Measurements from ENCODE around the gene RXRB. TPM values are rescaled to one million over a fixed set of nuclear protein-coding genes. Genes with fewer than 3 reads are reported as not detected.
"Not testable (repeated sequence)": the region's sequence is repeated elsewhere in the genome, so short reads cannot be mapped to it uniquely, and the experiment has no call there.

Gene RXRB
- total RNA-seq: 21.4 TPM
- 41.6 TPM for polyA plus RNA-seq

DNA sequence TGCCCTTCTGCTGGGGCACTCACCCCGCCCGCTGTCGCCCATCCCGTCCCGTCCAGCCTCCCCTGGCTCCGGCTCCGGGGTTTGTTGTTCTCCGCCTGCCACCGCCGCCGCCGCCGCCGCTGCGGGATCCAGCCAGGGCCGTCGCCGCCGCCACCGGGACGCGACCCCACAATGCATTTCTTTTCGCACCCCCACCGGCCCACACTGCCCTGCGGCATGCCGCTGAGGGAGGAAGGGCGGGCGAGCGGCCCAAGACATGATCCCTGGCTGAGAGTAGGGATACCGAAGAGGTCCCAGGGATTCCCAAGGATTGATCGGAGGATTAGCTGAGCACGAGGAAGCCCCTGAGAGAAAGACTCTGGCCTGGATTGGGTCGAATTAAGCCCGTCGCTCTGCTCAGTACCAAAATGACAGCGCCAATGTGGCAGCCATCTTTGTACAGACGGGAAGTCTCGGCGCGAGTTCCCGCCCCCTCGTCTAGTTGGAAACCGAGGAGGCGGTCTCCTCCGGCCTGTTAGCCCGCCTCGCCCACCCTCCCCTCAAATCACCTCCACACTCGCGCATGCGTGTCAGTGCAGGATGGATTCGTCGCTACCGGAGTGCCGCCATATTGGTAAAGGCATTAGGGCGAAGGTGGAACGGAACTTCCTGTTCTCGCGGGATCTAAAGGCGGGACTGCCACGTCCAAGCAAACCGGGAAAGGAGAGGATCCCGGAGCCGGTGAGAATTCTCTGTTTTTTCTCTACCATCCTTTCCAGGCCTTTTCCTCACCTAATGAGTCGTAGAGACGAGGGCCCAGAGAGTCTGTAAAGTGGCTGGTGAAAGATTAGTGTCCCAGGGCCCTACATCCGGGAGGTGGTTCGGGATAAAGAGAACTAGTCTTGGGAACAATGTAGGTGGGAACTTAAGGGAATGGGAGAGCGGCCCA, at the start of gene RXRB, which contains the start of gene SLC39A7:
Gene RXRB, minus strand, starts transcription at position 447 of the 928 bp plus-strand sequence. Its CDS starts 189 bp downstream, at position 258.
Gene SLC39A7, plus strand, starts transcription at position 649 of the 928 bp plus-strand sequence. CDS start 379 bp downstream, outside the sequence.
- peaks cover 2% of the 10 kb centered on the region for H3K4me1 ChIP-seq (ENCODE audit: insufficient read depth)
- under 1% methylated on average over 68 of the region's 68 CpGs for WGBS
- no peaks in the 10 kb centered on the region for H3K36me3 ChIP-seq (ENCODE audit: insufficient read depth)

DNA sequence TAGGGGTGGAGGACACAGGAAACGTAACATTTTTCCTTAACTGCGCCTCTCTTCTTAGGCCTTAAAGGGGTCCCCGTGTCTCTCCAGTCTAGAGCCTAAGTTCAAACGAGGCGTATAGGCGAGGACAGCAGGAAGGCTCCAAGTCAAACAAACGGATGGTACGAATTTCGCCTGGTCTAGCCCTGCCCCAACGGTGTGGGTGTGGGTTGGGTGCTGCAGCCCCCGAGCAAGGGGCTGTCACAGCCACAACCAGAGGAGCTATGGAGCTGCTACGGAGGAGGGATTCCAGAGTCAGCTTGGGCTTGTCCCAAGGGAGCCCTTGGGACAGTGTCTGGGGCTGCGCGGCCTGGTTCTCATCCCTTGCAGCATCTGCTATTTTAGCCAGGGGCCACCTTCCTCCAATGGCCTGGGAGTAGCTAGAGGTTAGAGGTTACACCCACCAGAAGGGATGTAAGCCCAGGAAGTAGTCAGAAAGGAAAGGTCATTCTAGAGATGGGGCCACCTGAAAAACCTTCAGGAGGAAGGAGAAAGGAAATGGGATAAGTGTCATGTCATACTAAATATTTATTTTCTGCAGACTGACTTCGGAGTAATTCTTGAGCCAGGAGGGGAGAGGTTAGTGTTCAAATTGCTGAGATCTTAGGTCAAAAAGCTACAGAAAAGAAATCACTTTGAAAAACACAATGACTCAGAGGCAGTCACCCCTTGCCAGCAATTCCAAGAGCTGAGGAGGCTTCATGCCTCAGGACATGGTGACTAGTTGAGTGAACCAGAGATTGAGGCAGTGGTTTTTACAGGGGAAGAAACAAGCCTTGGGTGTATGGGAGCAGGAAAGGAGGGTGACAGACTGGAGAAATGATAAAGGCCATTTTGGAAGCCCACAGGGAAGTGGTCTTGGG, 49.5 kb upstream of the RXRB start:
- no peak for DNase-seq (ENCODE audit: extremely low spot score)
- 14% methylated on average over 15 of the region's 15 CpGs for WGBS
- H3K4me3 ChIP-seq (ENCODE audit: low read depth, low read length): peak overlapping the region; percentile 37
- no peaks in the 10 kb centered on the region for H3K36me3 ChIP-seq (ENCODE audit: insufficient read depth)
- H3K27ac ChIP-seq (ENCODE audit: low read depth): peak overlapping the region; percentile 80
- no peaks in the 10 kb centered on the region for H3K4me1 ChIP-seq (ENCODE audit: insufficient read depth)

More for the DNA sequence above, at the start of gene RXRB, which contains the start of gene SLC39A7:
- DNase-seq (ENCODE audit: extremely low spot score): peak; percentile 99
- Histone ChIP-seq H3K4me3 (ENCODE audit: low read depth, low read length) (peak within 1 kb of the TSS; percentile 82), H3K27ac (ENCODE audit: low read depth) (peak within 1 kb of the TSS; percentile 94)

DNA sequence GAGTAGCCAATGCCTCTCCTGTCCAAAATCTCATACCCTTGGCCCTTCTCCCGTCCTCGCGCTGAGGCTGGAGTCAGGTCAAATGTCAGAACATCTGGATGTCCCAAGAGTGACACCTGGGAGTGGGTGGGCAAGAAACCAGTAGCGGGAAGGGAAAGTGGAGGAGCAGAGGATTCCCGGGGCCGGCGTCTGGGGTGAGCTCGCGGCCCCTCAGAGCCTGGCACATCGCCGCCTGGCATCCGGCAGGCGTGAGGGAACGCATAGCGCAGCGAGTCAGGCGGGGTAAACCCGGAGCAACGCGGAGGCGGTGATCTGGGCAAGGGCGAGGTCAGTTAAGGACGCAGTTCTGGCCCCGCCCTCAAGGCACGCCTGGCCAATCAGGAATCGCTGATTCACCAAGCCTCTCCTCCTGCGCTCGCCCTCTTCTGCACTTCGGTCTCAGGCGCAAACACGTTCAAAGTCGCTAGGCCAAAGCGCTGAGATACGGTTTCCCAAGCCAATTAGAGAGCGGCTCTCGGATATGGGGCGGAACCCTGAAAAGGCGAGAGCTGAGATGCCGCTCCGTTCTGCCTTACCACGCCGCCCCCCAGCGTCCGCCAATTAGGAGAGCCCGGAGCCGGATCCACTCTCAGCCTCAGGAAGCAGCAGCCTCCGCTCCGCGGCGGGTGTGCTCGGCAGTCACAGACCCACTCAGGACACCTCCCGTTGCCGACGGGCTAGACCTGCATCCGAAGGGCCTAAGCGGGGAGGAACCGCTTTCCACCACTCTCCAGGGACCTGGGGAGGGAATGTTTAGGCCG, 48.7 kb upstream of the RXRB start:
- Histone ChIP-seq H3K4me1 (ENCODE audit: insufficient read depth) (no peaks in the 10 kb centered on the region), H3K27ac (ENCODE audit: low read depth) (peak overlapping the region; percentile 80), H3K36me3 (ENCODE audit: insufficient read depth) (no peaks in the 10 kb centered on the region), H3K4me3 (ENCODE audit: low read depth, low read length) (peak overlapping the region; percentile 37)
- peak; percentile 97 for DNase-seq (ENCODE audit: extremely low spot score)
- WGBS: under 1% methylated on average over 58 of the region's 58 CpGs

DNA sequence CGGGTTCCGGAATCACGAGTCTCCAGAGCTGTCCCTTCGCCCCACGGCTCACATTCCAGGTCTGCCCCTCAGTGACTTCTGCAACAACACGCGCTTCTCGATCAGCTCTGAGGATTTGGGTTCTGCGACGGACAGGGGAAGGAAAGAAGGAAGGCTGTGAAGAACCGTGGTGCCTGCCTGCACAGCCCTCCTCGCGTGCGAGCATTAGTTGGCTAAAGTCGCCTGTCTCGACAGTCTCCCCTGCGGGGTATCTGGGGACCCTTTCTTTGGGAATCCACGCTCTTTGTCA, 48.1 kb upstream of the RXRB start:
- H3K27ac ChIP-seq (ENCODE audit: low read depth): peak overlapping the region; percentile 63
- no peaks in the 10 kb centered on the region for H3K4me1 ChIP-seq (ENCODE audit: insufficient read depth)
- H3K36me3 ChIP-seq (ENCODE audit: insufficient read depth): no peaks in the 10 kb centered on the region
- peak; percentile 31 for DNase-seq (ENCODE audit: extremely low spot score)
- under 1% methylated on average over 18 of the region's 18 CpGs for WGBS
- peak overlapping the region; percentile 30 for H3K4me3 ChIP-seq (ENCODE audit: low read depth, low read length)

DNA sequence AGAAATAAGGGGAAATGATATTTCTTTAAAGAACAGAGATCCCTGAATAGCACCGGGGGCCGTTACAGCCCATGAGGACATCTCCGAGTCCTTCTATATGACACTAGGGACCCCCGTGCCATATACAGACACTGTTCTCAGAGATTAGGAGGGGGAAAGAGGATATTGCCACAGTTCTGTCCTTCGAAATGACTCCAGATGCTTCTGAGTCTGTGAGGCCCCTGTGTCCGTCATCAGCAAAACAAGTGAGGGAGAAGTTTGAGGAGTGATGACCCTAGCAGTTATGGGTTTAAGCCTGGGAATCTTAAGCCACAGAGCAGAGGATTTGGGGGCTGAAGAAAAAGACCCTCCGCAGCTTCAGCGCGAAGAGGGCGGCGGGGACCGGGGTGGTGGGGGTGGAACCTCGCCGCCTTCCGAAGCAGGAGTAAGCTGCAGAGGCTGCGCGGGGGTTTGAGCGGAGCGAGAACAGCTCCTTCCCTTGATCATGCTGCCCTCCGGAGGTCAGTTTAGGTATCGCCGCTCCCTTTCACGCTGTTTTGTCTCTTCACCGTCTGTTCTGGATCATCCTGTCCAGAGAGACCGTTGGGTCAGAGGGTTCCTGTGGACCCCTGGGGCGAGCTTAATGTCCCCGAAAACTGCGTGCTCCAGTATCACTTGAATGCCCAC, 47.6 kb upstream of the RXRB start:
- Histone ChIP-seq H3K4me3 (ENCODE audit: low read depth, low read length) (no peak overlapping the region), H3K4me1 (ENCODE audit: insufficient read depth) (no peaks in the 10 kb centered on the region), H3K27ac (ENCODE audit: low read depth) (no peak overlapping the region), H3K36me3 (ENCODE audit: insufficient read depth) (no peaks in the 10 kb centered on the region)
- 2% methylated on average over 28 of the region's 28 CpGs for WGBS
- peak; percentile 72 for DNase-seq (ENCODE audit: extremely low spot score)

DNA sequence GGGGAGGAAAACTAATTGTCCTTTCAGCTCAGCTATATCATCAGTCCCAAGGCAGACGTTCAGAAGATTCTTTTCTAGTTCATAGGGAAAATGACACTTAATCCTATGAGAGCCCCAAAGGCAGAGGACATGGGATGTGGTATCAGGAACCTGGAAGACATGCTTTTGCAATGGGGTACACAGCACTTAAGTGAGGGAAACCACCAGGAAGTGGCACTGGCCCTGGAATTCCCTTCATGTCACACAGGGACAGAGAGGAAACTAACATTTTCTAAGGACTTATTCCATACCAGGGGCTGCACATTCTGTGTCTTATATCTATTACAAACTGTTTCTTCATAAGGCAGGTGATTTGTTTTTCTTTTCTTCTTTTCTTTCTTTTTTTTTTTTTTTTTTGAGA, 43.0 kb upstream of the RXRB start:
- 46% methylated on average over 1 of the region's 1 CpG for WGBS
- DNase-seq (ENCODE audit: extremely low spot score): no peak
- Histone ChIP-seq H3K4me1 (ENCODE audit: insufficient read depth) (no peaks in the 10 kb centered on the region), H3K27ac (ENCODE audit: low read depth) (no peak overlapping the region), H3K36me3 (ENCODE audit: insufficient read depth) (no peaks in the 10 kb centered on the region), H3K4me3 (ENCODE audit: low read depth, low read length) (no peak overlapping the region)

DNA sequence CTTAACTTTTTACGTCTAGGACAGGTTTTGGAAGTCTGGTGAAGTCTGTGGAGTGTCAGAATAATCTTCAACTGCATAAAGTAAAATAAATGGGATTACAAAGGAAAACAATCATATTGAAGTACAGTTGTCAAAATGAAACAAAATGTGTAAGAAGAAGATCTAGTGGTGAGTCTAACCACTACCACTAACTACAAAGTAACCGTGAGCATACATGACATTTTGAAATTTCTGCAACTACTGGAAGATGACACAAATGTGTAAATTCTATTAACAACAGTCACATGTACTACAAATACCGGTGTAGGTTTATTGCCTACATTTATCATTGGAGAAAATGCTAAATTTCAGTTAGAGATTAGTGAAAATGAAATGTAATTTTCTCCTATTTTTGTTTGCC, 41.5 kb upstream of the RXRB start:
- Histone ChIP-seq H3K36me3 (ENCODE audit: insufficient read depth) (no peaks in the 10 kb centered on the region), H3K4me3 (ENCODE audit: low read depth, low read length) (no peak overlapping the region), H3K4me1 (ENCODE audit: insufficient read depth) (no peaks in the 10 kb centered on the region), H3K27ac (ENCODE audit: low read depth) (no peak overlapping the region)
- DNase-seq (ENCODE audit: extremely low spot score): no peak
- 50% methylated on average over 3 of the region's 3 CpGs for WGBS

DNA sequence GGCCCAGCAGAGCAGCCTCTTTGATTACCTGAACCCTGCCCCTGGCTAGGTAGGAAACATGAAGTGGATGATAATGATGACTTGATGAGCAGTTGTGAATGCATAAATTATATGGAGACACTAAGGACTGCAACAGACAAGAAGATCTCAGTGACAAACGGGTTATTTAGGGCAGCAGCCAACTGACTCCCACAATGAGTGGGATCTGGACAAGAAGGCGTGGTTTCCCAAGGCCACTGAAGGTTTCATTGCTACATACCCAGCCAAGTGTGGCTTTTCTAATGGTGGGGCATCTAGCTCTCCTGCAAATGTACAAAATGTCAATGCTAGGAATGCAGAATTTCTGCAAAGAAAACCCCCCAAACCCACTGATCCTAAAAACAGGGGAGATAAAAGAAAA, 37.3 kb upstream of the RXRB start:
- Histone ChIP-seq H3K36me3 (ENCODE audit: insufficient read depth) (no peaks in the 10 kb centered on the region), H3K27ac (ENCODE audit: low read depth) (no peak overlapping the region), H3K4me3 (ENCODE audit: low read depth, low read length) (no peak overlapping the region), H3K4me1 (ENCODE audit: insufficient read depth) (no peaks in the 10 kb centered on the region)
- no peak for DNase-seq (ENCODE audit: extremely low spot score)
- 60% methylated on average over 2 of the region's 2 CpGs for WGBS

DNA sequence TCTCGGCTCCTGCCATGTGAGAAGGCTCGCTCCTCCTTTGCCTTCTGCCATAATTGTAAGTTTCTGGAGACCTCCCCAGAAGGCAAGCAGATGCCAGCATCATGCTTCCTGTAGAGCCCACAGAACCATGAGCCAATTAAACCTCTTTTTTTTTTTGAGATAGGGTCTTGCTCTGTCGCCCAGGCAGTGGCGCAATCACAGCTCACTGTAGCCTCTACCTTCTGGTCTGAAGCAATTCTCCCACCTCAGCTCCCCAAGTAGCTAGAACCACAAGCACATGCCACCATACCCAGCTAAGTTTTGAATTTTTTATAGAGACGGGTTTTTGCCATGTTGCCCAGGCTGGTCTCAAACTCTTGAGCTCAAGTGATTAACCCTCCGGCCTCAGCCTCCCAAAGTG, 36.4 kb upstream of the RXRB start:
- Histone ChIP-seq H3K4me3 (ENCODE audit: low read depth, low read length) (no peak overlapping the region), H3K36me3 (ENCODE audit: insufficient read depth) (no peaks in the 10 kb centered on the region), H3K27ac (ENCODE audit: low read depth) (no peak overlapping the region), H3K4me1 (ENCODE audit: insufficient read depth) (no peaks in the 10 kb centered on the region)
- no peak for DNase-seq (ENCODE audit: extremely low spot score)
- 85% methylated on average over 6 of the region's 6 CpGs for WGBS

DNA sequence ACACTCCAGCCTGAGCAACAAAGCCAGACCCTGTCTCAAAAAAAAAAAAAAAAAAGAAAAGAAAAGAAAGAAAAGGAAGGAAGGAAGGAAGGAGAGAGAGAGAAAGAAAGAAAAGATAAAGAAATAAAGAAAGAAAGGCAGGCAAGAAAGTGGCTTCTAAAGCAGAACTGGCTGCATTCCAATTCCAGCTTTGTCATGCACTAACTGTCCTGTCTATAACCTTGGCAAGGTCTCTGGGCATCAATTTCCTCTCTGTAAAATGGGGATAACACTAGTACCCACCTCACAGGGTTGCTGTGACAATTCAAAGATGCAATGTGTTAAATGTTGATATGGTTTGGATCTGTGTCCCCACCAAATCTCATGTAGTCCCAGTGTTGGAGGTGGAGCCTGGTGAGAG, 35.9 kb upstream of the RXRB start:
- Histone ChIP-seq H3K4me1 (ENCODE audit: insufficient read depth) (no peaks in the 10 kb centered on the region), H3K36me3 (ENCODE audit: insufficient read depth) (no peaks in the 10 kb centered on the region), H3K27ac (ENCODE audit: low read depth) (no peak overlapping the region), H3K4me3 (ENCODE audit: low read depth, low read length) (no peak overlapping the region)
- no peak for DNase-seq (ENCODE audit: extremely low spot score)

DNA sequence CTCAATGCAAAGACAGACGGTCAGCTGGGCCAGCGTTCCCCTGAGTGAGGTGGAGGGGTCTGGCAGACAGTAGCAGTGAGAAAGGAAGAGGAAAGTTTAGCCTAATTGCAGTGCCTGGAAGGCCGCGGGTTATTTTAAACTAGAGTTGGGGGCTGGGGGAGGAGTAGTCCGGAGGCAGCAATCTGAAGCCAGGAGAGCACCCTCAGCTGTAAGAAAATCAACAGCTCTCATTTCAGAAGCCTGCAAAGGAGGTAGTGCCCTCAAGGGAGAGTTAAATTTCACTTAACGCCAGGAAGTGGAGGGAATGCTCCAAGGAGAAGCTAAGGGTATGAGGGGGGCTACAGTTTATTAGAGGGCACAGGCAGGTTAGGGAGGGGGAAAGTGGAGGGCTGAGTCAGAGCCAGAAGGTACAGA, 34.8 kb upstream of the RXRB start:
- no peaks in the 10 kb centered on the region for H3K4me1 ChIP-seq (ENCODE audit: insufficient read depth)
- 11% methylated on average over 6 of the region's 6 CpGs for WGBS
- H3K27ac ChIP-seq (ENCODE audit: low read depth): no peak overlapping the region
- DNase-seq (ENCODE audit: extremely low spot score): no peak
- no peaks in the 10 kb centered on the region for H3K36me3 ChIP-seq (ENCODE audit: insufficient read depth)
- no peak overlapping the region for H3K4me3 ChIP-seq (ENCODE audit: low read depth, low read length)

DNA sequence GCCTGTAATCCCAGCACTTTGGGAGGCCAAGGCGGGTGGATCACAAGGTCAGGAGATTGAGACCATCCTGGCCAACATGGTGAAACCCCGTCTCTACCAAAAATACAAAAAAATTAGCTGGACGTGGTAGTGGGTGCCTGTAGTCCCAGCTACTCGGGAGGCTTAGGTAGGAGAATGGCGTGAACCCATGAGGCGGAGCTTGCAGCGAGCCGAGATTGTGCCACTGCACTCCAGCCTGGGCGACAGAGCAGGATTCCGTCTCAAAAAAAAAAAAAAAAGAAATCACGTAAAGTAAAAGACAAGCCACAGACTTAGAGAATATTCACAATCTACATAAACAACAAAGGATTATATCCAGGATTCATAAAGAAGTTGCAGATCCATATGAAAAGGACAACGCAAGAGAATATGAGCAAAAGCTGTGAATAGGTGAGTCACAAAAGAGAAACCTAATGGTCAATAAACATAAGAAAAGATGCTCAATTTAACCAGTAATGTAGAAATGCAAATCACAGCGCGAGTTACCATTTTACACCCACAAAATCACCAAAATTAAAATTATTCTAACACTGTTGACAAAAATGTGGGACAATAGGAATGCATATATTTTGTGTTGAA, 26.1 kb upstream of the RXRB start:
- H3K4me3 ChIP-seq (ENCODE audit: low read depth, low read length); DNase-seq (ENCODE audit: extremely low spot score); H3K36me3 ChIP-seq (ENCODE audit: insufficient read depth); H3K4me1 ChIP-seq (ENCODE audit: insufficient read depth); H3K27ac ChIP-seq (ENCODE audit: low read depth): not testable (repeated sequence)
- WGBS: 38% methylated on average over 14 of the region's 14 CpGs
